Measurements from ENCODE around the gene OR2S2. TPM values are rescaled to one million over a fixed set of nuclear protein-coding genes. Genes with fewer than 3 reads are reported as not detected.
A peak's percentile ranks its signal among the peaks of the same experiment; 100 is the strongest.

OR2S2 gene
- total RNA-seq, 1 experiment from 2014 or later = not detected

DNA sequence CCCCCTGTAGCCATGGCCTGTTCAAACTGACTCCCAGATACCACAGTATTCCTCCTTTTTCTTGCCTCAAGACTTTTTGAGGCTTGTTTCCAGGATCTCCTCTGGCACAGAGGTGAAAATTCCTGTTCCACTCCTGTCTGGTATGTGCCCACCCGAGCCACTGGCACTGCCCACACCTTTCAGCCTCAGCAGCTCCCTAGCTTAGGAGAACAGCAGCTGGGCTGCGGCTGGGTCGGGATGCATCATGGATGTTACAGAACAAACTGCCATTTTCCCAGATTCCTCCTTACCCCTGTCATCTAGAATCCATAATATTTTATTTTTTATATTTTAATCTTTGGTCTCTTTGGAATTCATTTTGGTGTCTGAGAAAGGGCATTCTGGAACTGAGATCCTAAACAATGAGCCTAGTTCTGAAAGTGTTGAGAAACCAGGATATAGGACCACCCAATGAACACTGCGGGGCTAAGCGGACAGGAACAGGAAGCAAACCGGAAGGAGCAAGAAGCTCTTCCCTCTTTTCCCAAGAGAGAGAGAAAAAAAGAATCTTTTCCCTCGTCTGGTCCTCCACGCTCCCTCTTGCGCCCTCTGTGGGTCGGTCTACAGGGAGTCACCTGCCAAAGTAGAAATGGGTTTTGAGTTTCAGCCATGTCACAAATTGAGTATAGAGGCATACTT is 12.5 kb downstream of the OR2S2 start:
- ATAC-seq (peak; percentile 84), DNase-seq (ENCODE audit: low read depth, low spot score) (peak; percentile 20)
- intact Hi-C loops (cut with micrococcal nuclease; ENCODE audit: unreplicated experiment) = loop anchor here (5.0 kb wide), 1 partner anchor 43 kb away; no protein-coding TSS in a partner anchor
- no peaks in the 10 kb centered on the region for H3K4me1 ChIP-seq (ENCODE audit: control insufficient read depth, insufficient read depth, low read length)
- no peak overlapping the region for H3K27ac ChIP-seq (ENCODE audit: low read length)
- CTCF ChIA-PET = interaction anchor here (0.6 to 1.8 kb wide), 7 partner anchors 14 to 220 kb away, joined by 3 to 10 read pairs (median 3); no protein-coding TSS in a partner anchor
- no peaks in the 10 kb centered on the region for H3K9me3 ChIP-seq (ENCODE audit: control insufficient read depth, insufficient read depth, low read depth, low read length)
- BruUV-seq (replicated peaks) = no TSS peak
- no peaks in the 10 kb centered on the region for H3K27me3 ChIP-seq (ENCODE audit: control insufficient read depth, insufficient read depth, low read length)
- TF ChIP-seq TCF7L2 (IDR thresholded peaks at IDR 0.05; ENCODE audit: low read depth, low read length) = no peak
- TF ChIP-seq CTCF (IDR thresholded peaks at IDR 0.05) = peak; percentile 91
- H3K4me3 ChIP-seq (ENCODE audit: low read depth in 2 of 2, low read length in 2 of 2) = no peak overlapping the region
- in situ Hi-C loops (cut with HindIII; ENCODE audit: low pct_unique_long_range_greater_than_20kb, low sequenced_read_pairs) = no loop called here
- no peaks in the 10 kb centered on the region for H3K36me3 ChIP-seq (ENCODE audit: control insufficient read depth, insufficient read depth, low read length)
- POLR2A ChIA-PET = no interaction called here

DNA sequence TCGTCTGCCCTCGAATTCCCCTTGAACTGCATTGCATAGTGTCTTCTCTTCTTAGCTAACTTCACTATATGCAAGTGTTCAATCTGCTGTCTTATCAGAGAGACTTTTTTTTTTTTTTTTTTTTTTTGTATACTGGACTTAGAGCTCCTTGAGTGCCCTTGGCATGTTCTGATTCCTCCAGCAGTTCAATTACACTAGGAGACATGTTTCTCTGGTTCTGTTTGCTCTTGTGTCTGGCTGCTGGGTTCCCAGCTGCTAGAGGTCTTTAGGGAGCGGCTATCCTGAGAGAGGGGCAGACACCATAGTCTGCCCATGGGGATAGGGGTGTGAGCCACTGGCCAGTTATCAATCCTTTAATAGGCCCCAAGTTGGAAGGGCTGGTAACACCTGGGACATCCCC is 13.1 kb downstream of the OR2S2 start:
- TF ChIP-seq CTCF (IDR thresholded peaks at IDR 0.05) (no peak), TCF7L2 (IDR thresholded peaks at IDR 0.05; ENCODE audit: low read depth, low read length) (no peak), SIN3A (IDR thresholded peaks at IDR 0.05; ENCODE audit: borderline replicate concordance, insufficient read depth, low read depth, low read length) (no peak), POLR2AphosphoS5 (IDR thresholded peaks at IDR 0.05; ENCODE audit: low read depth, low read length) (no peak)
- TF ChIP-seq, protein P1, sequence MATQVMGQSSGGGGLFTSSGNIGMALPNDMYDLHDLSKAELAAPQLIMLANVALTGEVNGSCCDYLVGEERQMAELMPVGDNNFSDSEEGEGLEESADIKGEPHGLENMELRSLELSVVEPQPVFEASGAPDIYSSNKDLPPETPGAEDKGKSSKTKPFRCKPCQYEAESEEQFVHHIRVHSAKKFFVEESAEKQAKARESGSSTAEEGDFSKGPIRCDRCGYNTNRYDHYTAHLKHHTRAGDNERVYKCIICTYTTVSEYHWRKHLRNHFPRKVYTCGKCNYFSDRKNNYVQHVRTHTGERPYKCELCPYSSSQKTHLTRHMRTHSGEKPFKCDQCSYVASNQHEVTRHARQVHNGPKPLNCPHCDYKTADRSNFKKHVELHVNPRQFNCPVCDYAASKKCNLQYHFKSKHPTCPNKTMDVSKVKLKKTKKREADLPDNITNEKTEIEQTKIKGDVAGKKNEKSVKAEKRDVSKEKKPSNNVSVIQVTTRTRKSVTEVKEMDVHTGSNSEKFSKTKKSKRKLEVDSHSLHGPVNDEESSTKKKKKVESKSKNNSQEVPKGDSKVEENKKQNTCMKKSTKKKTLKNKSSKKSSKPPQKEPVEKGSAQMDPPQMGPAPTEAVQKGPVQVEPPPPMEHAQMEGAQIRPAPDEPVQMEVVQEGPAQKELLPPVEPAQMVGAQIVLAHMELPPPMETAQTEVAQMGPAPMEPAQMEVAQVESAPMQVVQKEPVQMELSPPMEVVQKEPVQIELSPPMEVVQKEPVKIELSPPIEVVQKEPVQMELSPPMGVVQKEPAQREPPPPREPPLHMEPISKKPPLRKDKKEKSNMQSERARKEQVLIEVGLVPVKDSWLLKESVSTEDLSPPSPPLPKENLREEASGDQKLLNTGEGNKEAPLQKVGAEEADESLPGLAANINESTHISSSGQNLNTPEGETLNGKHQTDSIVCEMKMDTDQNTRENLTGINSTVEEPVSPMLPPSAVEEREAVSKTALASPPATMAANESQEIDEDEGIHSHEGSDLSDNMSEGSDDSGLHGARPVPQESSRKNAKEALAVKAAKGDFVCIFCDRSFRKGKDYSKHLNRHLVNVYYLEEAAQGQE (IDR thresholded peaks at IDR 0.05; ENCODE audit: insufficient read depth in 1 of 2, low read depth in 2 of 2, low read length in 1 of 2) = no peak
- BruUV-seq (replicated peaks) = no TSS peak
- DNase-seq (ENCODE audit: low read depth, low spot score) (no peak), ATAC-seq (no peak; the same call in 1 of the 2 replicates)
- in situ Hi-C loops (cut with HindIII; ENCODE audit: low pct_unique_long_range_greater_than_20kb, low sequenced_read_pairs) = no loop called here
- no peak overlapping the region for H3K27ac ChIP-seq (ENCODE audit: low read length)
- no peaks in the 10 kb centered on the region for H3K36me3 ChIP-seq (ENCODE audit: control insufficient read depth, insufficient read depth, low read length)
- no peaks in the 10 kb centered on the region for H3K27me3 ChIP-seq (ENCODE audit: control insufficient read depth, insufficient read depth, low read length)
- intact Hi-C loops (cut with micrococcal nuclease; ENCODE audit: unreplicated experiment) = loop anchor here (5.0 kb wide), 1 partner anchor 43 kb away; no protein-coding TSS in a partner anchor
- no peak overlapping the region for H3K4me3 ChIP-seq (ENCODE audit: low read depth in 2 of 2, low read length in 2 of 2)
- no peaks in the 10 kb centered on the region for H3K9me3 ChIP-seq (ENCODE audit: control insufficient read depth, insufficient read depth, low read depth, low read length)
- POLR2A ChIA-PET = no interaction called here
- no peaks in the 10 kb centered on the region for H3K4me1 ChIP-seq (ENCODE audit: control insufficient read depth, insufficient read depth, low read length)
- CTCF ChIA-PET = interaction anchor here (0.6 to 1.8 kb wide), 5 partner anchors 38 to 220 kb away, joined by 3 to 10 read pairs (median 6); no protein-coding TSS in a partner anchor
